CD4-positive, alpha-beta T cell (primary cell): ENCODE results near the gene TLX2. TPM values are rescaled to one million over a fixed set of nuclear protein-coding genes. Genes with fewer than 3 reads are reported as not detected.

Experiments
- ATAC-seq: fragments of 200-7000 bp; cut with Tn5 transposase; one replicate; pipeline ENCODE4 v1.10.0; 2022; ENCODE audit warnings: mild to moderate bottlenecking; ENCODE audit not compliant: poor library complexity
- CTCF ChIA-PET: fragments of 350-600 bp; sonication (Branson Sonifier 250); formaldehyde crosslinking; loops from one replicate; lab custom pipeline; 2021; ENCODE audit warnings: antibody characterized with exemption, inconsistent platforms; lab: Charles Lee
- POLR2A ChIA-PET: fragments of 350-600 bp; sonication (Branson Sonifier 250); formaldehyde crosslinking; loops from one replicate; lab custom pipeline; 2021; ENCODE audit warnings: antibody characterized with exemption, inconsistent platforms; lab: Charles Lee
- DNase-seq, 14 experiments: peaks; one replicate each; pipeline ENCODE4 v3.0.0-alpha.2; 2013 to 2020; ENCODE audit warnings: mixed read lengths in 2 of 14
- H3K27ac ChIP-seq, 2 donors: one replicate each; pipeline versions ENCODE4 v1.5.1 to v1.7.0; 2013; ENCODE audit warnings: low read length in 2 of 2, low read depth in 1 of 2, mild to moderate bottlenecking in 1 of 2
- H3K27me3 ChIP-seq, 2 experiments: 1 replicate in 1 of 2; 2 replicates in 1 of 2; pipeline versions ENCODE4 v1.6.1 to v1.7.0; 2013; ENCODE audit warnings: low read length in 2 of 2, control low read depth in 1 of 2, mild to moderate bottlenecking in 1 of 2, moderate library complexity in 1 of 2; ENCODE audit not compliant: insufficient read depth in 2 of 2, control insufficient read depth in 1 of 2
- H3K36me3 ChIP-seq: one replicate; pipeline ENCODE4 v1.6.1; 2013; ENCODE audit warnings: low read length, control low read depth; ENCODE audit not compliant: insufficient read depth
- H3K4me1 ChIP-seq: one replicate; pipeline ENCODE4 v1.6.1; 2013; ENCODE audit warnings: low read length, control low read depth; ENCODE audit not compliant: insufficient read depth
- H3K4me3 ChIP-seq: one replicate; pipeline ENCODE4 v1.5.1; 2013; ENCODE audit warnings: mild to moderate bottlenecking, low read length, moderate library complexity
- H3K9me3 ChIP-seq, 2 experiments: 1 replicate in 1 of 2; 2 replicates in 1 of 2; pipeline versions ENCODE4 v1.6.1 to v1.7.0; 2013; ENCODE audit warnings: low read length in 2 of 2, mild to moderate bottlenecking in 2 of 2, control low read depth in 1 of 2, moderate library complexity in 1 of 2; ENCODE audit not compliant: control insufficient read depth in 1 of 2, insufficient read depth in 1 of 2
- H3K27ac Mint-ChIP-seq: one replicate; pipeline ENCODE4 v1.8.0; 2020; ENCODE audit warnings: mixed read lengths
- H3K27me3 Mint-ChIP-seq: one replicate; pipeline ENCODE4 v1.8.0; 2021; ENCODE audit warnings: mixed read lengths
- H3K36me3 Mint-ChIP-seq: one replicate; pipeline ENCODE4 v1.8.0; 2021; ENCODE audit warnings: low read depth, mixed read lengths
- H3K4me1 Mint-ChIP-seq: one replicate; pipeline ENCODE4 v1.8.0; 2021; ENCODE audit warnings: low read depth, mixed read lengths
- H3K4me3 Mint-ChIP-seq: one replicate; pipeline ENCODE4 v1.8.0; 2020; ENCODE audit warnings: mild to moderate bottlenecking, mixed read lengths
- H3K9me3 Mint-ChIP-seq: one replicate; pipeline ENCODE4 v1.8.0; 2020; ENCODE audit warnings: mixed read lengths
- intact Hi-C, 2 experiments: fragments of 100-400 bp; cut with DNase I in 1 of 2; cut with micrococcal nuclease in 1 of 2; formaldehyde crosslinking; loops; one replicate each; pipeline versions ENCODE4 v1.15.1 to v1.9.0; 2023 to 2025; cut with DNase I, micrococcal nuclease
- total RNA-seq, 174 experiments: library from RNA in 2 of 174; stranded (reverse) in 2 of 174; gene quantifications; one replicate each; pipeline ENCODE4 v1.2.3 and lab custom pipeline; 2021 to 2026
- TF ChIP-seq, protein P1 (sequence below): fragments of 200-600 bp; IDR thresholded peaks from one replicate; pipeline ENCODE4 v1.8.0; 2022; ENCODE audit warnings: antibody characterized with exemption, mild to moderate bottlenecking

The TLX2 gene
- total RNA-seq, 2 experiments from 2014 or later, result 0.14 to 0.30 TPM

DNA sequence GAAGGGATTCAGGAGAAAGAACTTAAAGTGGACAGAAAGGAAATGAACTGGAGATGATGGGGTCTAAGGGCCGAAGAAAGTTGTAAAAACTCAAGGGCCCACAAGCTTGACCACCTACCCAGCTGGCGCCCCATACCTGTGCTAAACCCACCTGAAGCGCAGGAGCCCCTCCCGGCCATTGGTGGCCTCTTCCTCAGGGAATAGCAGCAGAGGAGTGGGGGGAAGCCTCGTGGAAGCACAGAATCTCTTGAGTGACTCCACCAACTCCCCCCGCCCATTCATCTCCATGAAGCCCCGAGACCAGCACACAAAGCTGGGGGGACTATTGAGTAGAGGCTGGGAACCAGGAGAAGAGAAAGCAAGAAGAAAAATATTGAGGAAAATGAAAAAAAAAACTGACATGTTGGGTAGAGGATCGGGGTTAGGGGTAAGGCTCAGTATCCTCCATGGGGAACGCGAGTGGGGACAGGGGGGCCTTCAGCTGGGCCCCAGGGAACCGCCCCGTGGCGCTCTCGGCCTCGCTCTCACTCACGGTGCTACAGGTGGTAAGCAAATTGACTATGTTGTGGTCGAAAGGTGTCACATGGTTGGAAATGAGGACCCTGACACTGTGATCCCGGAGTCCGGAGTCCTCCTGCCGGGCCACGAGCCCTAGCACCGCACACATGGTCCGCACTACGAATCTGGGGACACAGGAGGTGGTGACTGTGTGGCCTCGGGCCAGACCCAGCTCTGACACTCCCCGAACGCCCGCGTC lies 14.5 kb downstream of the TLX2 start:
- H3K4me1 Mint-ChIP-seq, result peaks cover 42% of the 10 kb centered on the region

GRCh38 chr2:74529357-74530238 lies 15.3 kb downstream of the TLX2 start, which contains the start of the genes AUP1 and HTRA2:
Gene AUP1, minus strand, starts transcription at chr2:74529706. Its CDS starts 77 bp downstream, at chr2:74529629.
Gene HTRA2, plus strand, starts transcription at chr2:74529933. Its CDS starts 74 bp downstream, at chr2:74530007.
- intact Hi-C loops, result loop anchor here (1.0 to 10.0 kb wide), 9 partner anchors 15 to 705 kb away; partner anchors contain the start of genes DOK1 (in 2 of the 2), CCDC142 (in 1 of the 2), PCGF1 (in 1 of the 2) and STAMBP (in 1 of the 2)
- H3K4me3 Mint-ChIP-seq, result peak within 1 kb of the TSS; percentile 92
- peaks cover 42% of the 10 kb centered on the region for H3K4me1 Mint-ChIP-seq
- Histone ChIP-seq H3K9me3 (peaks cover 0 to 6% of the 10 kb centered on the region in 2 experiments), H3K4me1 (peaks cover 35% of the 10 kb centered on the region), H3K4me3 (peak within 1 kb of the TSS; percentile 84), H3K27ac (peak within 1 kb of the TSS; percentile 79 to 86), H3K36me3 (peaks cover 42% of the 10 kb centered on the region), H3K27me3 (no peaks in the 10 kb centered on the region)
- ATAC-seq (peak; percentile 90), DNase-seq (peak; percentile 69 to 94 (median 80))
- H3K27me3 Mint-ChIP-seq, result no peaks in the 10 kb centered on the region
- ChIA-PET POLR2A (interaction anchor here (0.7 to 3.8 kb wide), 17 partner anchors 9 to 706 kb away, joined by 3 to 37 read pairs (median 10); partner anchors contain the start of genes CCDC142, INO80B, LBX2 and MRPL53), CTCF (interaction anchor here (1.5 to 4.6 kb wide), 5 partner anchors 15 to 75 kb away, joined by 3 to 34 read pairs (median 6); partner anchors contain the start of genes CCDC142, INO80B, PCGF1 and TLX2)
- H3K27ac Mint-ChIP-seq, result peak within 1 kb of the TSS; percentile 89
- TF ChIP-seq, protein P1, sequence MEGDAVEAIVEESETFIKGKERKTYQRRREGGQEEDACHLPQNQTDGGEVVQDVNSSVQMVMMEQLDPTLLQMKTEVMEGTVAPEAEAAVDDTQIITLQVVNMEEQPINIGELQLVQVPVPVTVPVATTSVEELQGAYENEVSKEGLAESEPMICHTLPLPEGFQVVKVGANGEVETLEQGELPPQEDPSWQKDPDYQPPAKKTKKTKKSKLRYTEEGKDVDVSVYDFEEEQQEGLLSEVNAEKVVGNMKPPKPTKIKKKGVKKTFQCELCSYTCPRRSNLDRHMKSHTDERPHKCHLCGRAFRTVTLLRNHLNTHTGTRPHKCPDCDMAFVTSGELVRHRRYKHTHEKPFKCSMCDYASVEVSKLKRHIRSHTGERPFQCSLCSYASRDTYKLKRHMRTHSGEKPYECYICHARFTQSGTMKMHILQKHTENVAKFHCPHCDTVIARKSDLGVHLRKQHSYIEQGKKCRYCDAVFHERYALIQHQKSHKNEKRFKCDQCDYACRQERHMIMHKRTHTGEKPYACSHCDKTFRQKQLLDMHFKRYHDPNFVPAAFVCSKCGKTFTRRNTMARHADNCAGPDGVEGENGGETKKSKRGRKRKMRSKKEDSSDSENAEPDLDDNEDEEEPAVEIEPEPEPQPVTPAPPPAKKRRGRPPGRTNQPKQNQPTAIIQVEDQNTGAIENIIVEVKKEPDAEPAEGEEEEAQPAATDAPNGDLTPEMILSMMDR, result no peak
- H3K9me3 Mint-ChIP-seq, result no peaks in the 10 kb centered on the region
- peaks cover 57% of the 10 kb centered on the region for H3K36me3 Mint-ChIP-seq

More for the DNA sequence above, 14.5 kb downstream of the TLX2 start:
- Histone ChIP-seq H3K4me3 (peak overlapping the region; percentile 84), H3K27ac (peak overlapping the region; percentile 79 to 86), H3K4me1 (peaks cover 35% of the 10 kb centered on the region), H3K36me3 (peaks cover 42% of the 10 kb centered on the region), H3K9me3 (peaks cover 0 to 6% of the 10 kb centered on the region in 2 experiments), H3K27me3 (no peaks in the 10 kb centered on the region)
- DNase-seq, result peak in 2 of 14 experiments; percentile 14 to 28
- CTCF ChIA-PET, result interaction anchor here (0.8 to 4.6 kb wide), 6 partner anchors 14 to 74 kb away, joined by 3 to 34 read pairs (median 5); partner anchors contain the start of genes CCDC142, INO80B, PCGF1 and TLX2
- Mint-ChIP-seq H3K4me3 (peak overlapping the region; percentile 92), H3K27me3 (no peaks in the 10 kb centered on the region), H3K9me3 (no peaks in the 10 kb centered on the region), H3K27ac (peak overlapping the region; percentile 89), H3K36me3 (peaks cover 57% of the 10 kb centered on the region)
- POLR2A ChIA-PET, result interaction anchor here (1.4 to 3.8 kb wide), 13 partner anchors 8 to 137 kb away, joined by 4 to 37 read pairs (median 11); partner anchors contain the start of genes CCDC142, INO80B, LBX2 and MRPL53
- TF ChIP-seq, protein P1, result no peak
- intact Hi-C loops, result loop anchor here (1.0 to 2.0 kb wide), 5 partner anchors 14 to 46 kb away; partner anchors contain the start of genes CCDC142 (in 1 of the 2), DOK1 (in 1 of the 2), PCGF1 (in 1 of the 2) and TLX2 (in 1 of the 2)
- peak; percentile 1 for ATAC-seq
